Umbilical cord (tissue), 2 donors: ENCODE measurements around the gene LRPPRC. TPM values are rescaled to one million over a fixed set of nuclear protein-coding genes. Genes with fewer than 3 reads are reported as not detected.
"Not testable (repeated sequence)": the region's sequence is repeated elsewhere in the genome, so short reads cannot be mapped to it uniquely, and the experiment has no call there.

Experiments used
- DNase-seq: peaks from one replicate; pipeline ENCODE4 v3.0.0-alpha.2; 2015; ENCODE audit warnings: low spot score
- total RNA-seq: library from RNA; depleted of rRNA; stranded (reverse); fragments of >200 nt; gene quantifications from one replicate; pipeline ENCODE4 v1.2.3, GENCODE V29; 2014; ENCODE audit warnings: low replicate concordance; ENCODE audit not compliant: insufficient read depth

The LRPPRC gene
- total RNA-seq, 1 donor from 2014 or later: 84.7 TPM

GRCh38 chr2:43911136-43911790, 84.5 kb downstream of the LRPPRC start:
- not testable (repeated sequence) for DNase-seq

GRCh38 chr2:43906448-43907109, 89.2 kb downstream of the LRPPRC start:
- DNase-seq: no peak

GRCh38 chr2:43905871-43906270, 89.9 kb downstream of the LRPPRC start:
- no peak for DNase-seq

GRCh38 chr2:43905371-43905803, 90.4 kb downstream of the LRPPRC start:
- no peak for DNase-seq

- DNase-seq: no peak
Measured at GRCh38 chr2:43899589-43899988, 96.2 kb downstream of the LRPPRC start.

- no peak for DNase-seq
Measured at GRCh38 chr2:43898838-43899346, 96.9 kb downstream of the LRPPRC start.

- no peak for DNase-seq
Measured at GRCh38 chr2:43898134-43898837, 97.5 kb downstream of the LRPPRC start.

- DNase-seq: no peak
Measured at GRCh38 chr2:43897492-43897891, 98.3 kb downstream of the LRPPRC start.

- no peak for DNase-seq
Measured at GRCh38 chr2:43896906-43897305, 98.9 kb downstream of the LRPPRC start.

- DNase-seq: no peak
Measured at GRCh38 chr2:43894743-43895142, 101.0 kb downstream of the LRPPRC start.

GRCh38 chr2:43890855-43891254, 104.9 kb downstream of the LRPPRC start:
- DNase-seq: no peak

- no peak for DNase-seq
Measured at GRCh38 chr2:43889416-43889815, 106.4 kb downstream of the LRPPRC start.

- DNase-seq: no peak
Measured at GRCh38 chr2:43887176-43887575, 108.6 kb downstream of the LRPPRC start.

GRCh38 chr2:43885132-43885632, 110.6 kb downstream of the LRPPRC start:
- DNase-seq: no peak

GRCh38 chr2:43884689-43885088, 111.1 kb downstream of the LRPPRC start:
- DNase-seq: no peak

GRCh38 chr2:43882312-43882711, 113.5 kb downstream of the LRPPRC start:
- DNase-seq: no peak

- DNase-seq: no peak
Measured at GRCh38 chr2:43880952-43881351, 114.8 kb downstream of the LRPPRC start.

- DNase-seq: no peak
Measured at GRCh38 chr2:43880471-43880870, 115.3 kb downstream of the LRPPRC start.

GRCh38 chr2:43879261-43879660, 116.5 kb downstream of the LRPPRC start:
- no peak for DNase-seq

GRCh38 chr2:43877782-43878464, 117.9 kb downstream of the LRPPRC start:
- peak; percentile 19 for DNase-seq

- DNase-seq: no peak
Measured at GRCh38 chr2:43874776-43875451, 120.9 kb downstream of the LRPPRC start.
